ENCODE results near the gene GPR142. TPM values are rescaled to one million over a fixed set of nuclear protein-coding genes. Genes with fewer than 3 reads are reported as not detected.

GPR142 gene
- total and polyA plus RNA-seq, 2 experiments from 2014 or later: not detected

GRCh38 chr17:74389084-74389753, 21.9 kb downstream of the GPR142 start:
- Histone ChIP-seq H2AFZ (no peak overlapping the region), H3K79me2 (ENCODE audit: insufficient read depth) (no peaks in the 10 kb centered on the region), H3K9ac (no peak overlapping the region), H4K20me1 (ENCODE audit: insufficient read depth) (no peaks in the 10 kb centered on the region), H3K9me2 (ENCODE audit: insufficient read depth) (no peaks in the 10 kb centered on the region), H3K36me3 (ENCODE audit: low read depth) (no peaks in the 10 kb centered on the region), H3K4me2 (ENCODE audit: unreplicated experiment) (no peak overlapping the region), H3F3A (ENCODE audit: insufficient read depth) (peaks cover 4% of the 10 kb centered on the region; the same call in 1 of the 2 replicates), H3K27me3 (replicated peaks; ENCODE audit: insufficient read depth) (no peaks in the 10 kb centered on the region), H3K27ac (no peak overlapping the region), H3K9me3 (ENCODE audit: low read depth) (no peaks in the 10 kb centered on the region), H3K4me1 (ENCODE audit: insufficient read depth) (no peaks in the 10 kb centered on the region), H3K4me3 (no peak overlapping the region)
- 43 to 46% methylated on average over 12 of the region's 12 CpGs for WGBS, 2 experiments (ENCODE audit: low coverage in 1 of 2, low lambda C conversion rate in 2 of 2, missing lambda C conversion rate in 2 of 2)
- no peak for DNase-seq
- in situ Hi-C loops (cut with MboI): no loop called here
- TF ChIP-seq EZH2 (IDR thresholded peaks at IDR 0.05; ENCODE audit: insufficient read depth, poor library complexity, severe bottlenecking) (no peak), EZH2phosphoT487 (IDR thresholded peaks at IDR 0.05; ENCODE audit: insufficient read depth, low read depth) (no peak)

GRCh38 chr17:74389937-74390679, 22.8 kb downstream of the GPR142 start:
- H3K9me2 ChIP-seq (ENCODE audit: insufficient read depth): no peaks in the 10 kb centered on the region
- TF ChIP-seq EZH2phosphoT487 (IDR thresholded peaks at IDR 0.05; ENCODE audit: insufficient read depth, low read depth) (no peak), EZH2 (IDR thresholded peaks at IDR 0.05; ENCODE audit: insufficient read depth, poor library complexity, severe bottlenecking) (no peak)
- WGBS, 2 experiments (ENCODE audit: low coverage in 1 of 2, low lambda C conversion rate in 2 of 2, missing lambda C conversion rate in 2 of 2): 24 to 47% methylated on average over 2 of the region's 2 CpGs
- no peak for DNase-seq
- no peaks in the 10 kb centered on the region for H3K36me3 ChIP-seq (ENCODE audit: low read depth)
- peaks cover 4% of the 10 kb centered on the region; the same call in 1 of the 2 replicates for H3F3A ChIP-seq (ENCODE audit: insufficient read depth)
- no peaks in the 10 kb centered on the region for H4K20me1 ChIP-seq (ENCODE audit: insufficient read depth)
- no peaks in the 10 kb centered on the region for H3K4me1 ChIP-seq (ENCODE audit: insufficient read depth)
- H3K4me2 ChIP-seq (ENCODE audit: unreplicated experiment): no peak overlapping the region
- no peak overlapping the region for H3K9ac ChIP-seq
- no peak overlapping the region for H3K27ac ChIP-seq
- no peak overlapping the region for H3K4me3 ChIP-seq
- no peak overlapping the region for H2AFZ ChIP-seq
- no peaks in the 10 kb centered on the region for H3K27me3 ChIP-seq (replicated peaks; ENCODE audit: insufficient read depth)
- no peaks in the 10 kb centered on the region for H3K79me2 ChIP-seq (ENCODE audit: insufficient read depth)
- in situ Hi-C loops (cut with MboI): no loop called here
- no peaks in the 10 kb centered on the region for H3K9me3 ChIP-seq (ENCODE audit: low read depth)

- Histone ChIP-seq H3K9ac (no peak overlapping the region), H3F3A (ENCODE audit: insufficient read depth) (peaks cover 4% of the 10 kb centered on the region; the same call in 1 of the 2 replicates), H4K20me1 (ENCODE audit: insufficient read depth) (no peaks in the 10 kb centered on the region), H3K9me2 (ENCODE audit: insufficient read depth) (no peaks in the 10 kb centered on the region), H2AFZ (no peak overlapping the region), H3K27me3 (replicated peaks; ENCODE audit: insufficient read depth) (no peaks in the 10 kb centered on the region; the same call in 1 of the 2 replicates), H3K9me3 (ENCODE audit: low read depth) (no peaks in the 10 kb centered on the region), H3K79me2 (ENCODE audit: insufficient read depth) (no peaks in the 10 kb centered on the region), H3K4me3 (no peak overlapping the region), H3K36me3 (ENCODE audit: low read depth) (no peaks in the 10 kb centered on the region), H3K4me2 (ENCODE audit: unreplicated experiment) (no peak overlapping the region), H3K4me1 (ENCODE audit: insufficient read depth) (no peaks in the 10 kb centered on the region), H3K27ac (no peak overlapping the region)
- no peak for DNase-seq
- in situ Hi-C loops (cut with MboI): no loop called here
- 56 to 57% methylated on average over 11 of the region's 11 CpGs for WGBS, 2 experiments (ENCODE audit: low coverage in 1 of 2, low lambda C conversion rate in 2 of 2, missing lambda C conversion rate in 2 of 2)
- TF ChIP-seq EZH2 (IDR thresholded peaks at IDR 0.05; ENCODE audit: insufficient read depth, poor library complexity, severe bottlenecking): no peak
- no peak for TF ChIP-seq EZH2phosphoT487 (IDR thresholded peaks at IDR 0.05; ENCODE audit: insufficient read depth, low read depth)
Observed at GRCh38 chr17:74390680-74391653, 23.7 kb downstream of the GPR142 start.

GRCh38 chr17:74391771-74392170, 24.5 kb downstream of the GPR142 start:
- Histone ChIP-seq H3K9me2 (ENCODE audit: insufficient read depth) (no peaks in the 10 kb centered on the region), H3K36me3 (ENCODE audit: low read depth) (no peaks in the 10 kb centered on the region), H3K27ac (no peak overlapping the region), H2AFZ (no peak overlapping the region), H4K20me1 (ENCODE audit: insufficient read depth) (no peaks in the 10 kb centered on the region), H3K4me3 (no peak overlapping the region), H3K4me2 (ENCODE audit: unreplicated experiment) (no peak overlapping the region), H3K9ac (no peak overlapping the region), H3K27me3 (replicated peaks; ENCODE audit: insufficient read depth) (no peaks in the 10 kb centered on the region; the same call in 1 of the 2 replicates), H3F3A (ENCODE audit: insufficient read depth) (peaks cover 4% of the 10 kb centered on the region; the same call in 1 of the 2 replicates), H3K4me1 (ENCODE audit: insufficient read depth) (no peaks in the 10 kb centered on the region), H3K9me3 (ENCODE audit: low read depth) (no peaks in the 10 kb centered on the region), H3K79me2 (ENCODE audit: insufficient read depth) (no peaks in the 10 kb centered on the region)
- no peak for TF ChIP-seq EZH2 (IDR thresholded peaks at IDR 0.05; ENCODE audit: insufficient read depth, poor library complexity, severe bottlenecking)
- 33 to 42% methylated on average over 5 of the region's 5 CpGs for WGBS, 2 experiments (ENCODE audit: low coverage in 1 of 2, low lambda C conversion rate in 2 of 2, missing lambda C conversion rate in 2 of 2)
- in situ Hi-C loops (cut with MboI): no loop called here
- DNase-seq: no peak
